ENCODE data around the gene SYNGR4. TPM values are rescaled to one million over a fixed set of nuclear protein-coding genes. Genes with fewer than 3 reads are reported as not detected.

Gene SYNGR4
- total RNA-seq, 1 donor from 2014 or later = not detected

- DNase-seq (ENCODE audit: low read depth in 2 of 2) = no peak
Observed at GRCh38 chr19:48341515-48342413, 22.4 kb upstream of the SYNGR4 start.

DNA sequence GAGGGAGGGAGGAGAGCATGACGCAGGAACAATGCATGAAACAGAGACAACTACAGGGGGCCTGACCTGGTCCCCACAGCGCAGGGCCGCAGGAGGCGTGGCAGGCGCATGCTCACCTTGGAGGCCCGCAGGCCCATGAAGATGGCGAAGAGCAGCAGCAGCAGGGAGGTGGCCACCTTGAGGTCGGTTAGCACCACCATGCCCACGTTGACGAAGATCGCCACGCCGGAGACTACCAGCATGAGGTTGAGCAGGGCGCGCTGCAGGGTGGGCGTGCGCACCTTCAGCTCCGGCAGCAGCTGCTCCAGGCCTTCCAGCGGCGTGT, 21.8 kb upstream of the SYNGR4 start:
- no peak for DNase-seq (ENCODE audit: low read depth in 2 of 2)

- DNase-seq (ENCODE audit: low read depth in 2 of 2) = peak in 1 of 2 donors; percentile 25
Observed at GRCh38 chr19:48342841-48343540, 21.2 kb upstream of the SYNGR4 start.

- no peak for DNase-seq (ENCODE audit: low read depth in 2 of 2)
Observed at GRCh38 chr19:48344892-48345291, 19.3 kb upstream of the SYNGR4 start.

- no peak for DNase-seq (ENCODE audit: low read depth in 2 of 2)
Observed at GRCh38 chr19:48346191-48346590, 18.0 kb upstream of the SYNGR4 start.

DNA sequence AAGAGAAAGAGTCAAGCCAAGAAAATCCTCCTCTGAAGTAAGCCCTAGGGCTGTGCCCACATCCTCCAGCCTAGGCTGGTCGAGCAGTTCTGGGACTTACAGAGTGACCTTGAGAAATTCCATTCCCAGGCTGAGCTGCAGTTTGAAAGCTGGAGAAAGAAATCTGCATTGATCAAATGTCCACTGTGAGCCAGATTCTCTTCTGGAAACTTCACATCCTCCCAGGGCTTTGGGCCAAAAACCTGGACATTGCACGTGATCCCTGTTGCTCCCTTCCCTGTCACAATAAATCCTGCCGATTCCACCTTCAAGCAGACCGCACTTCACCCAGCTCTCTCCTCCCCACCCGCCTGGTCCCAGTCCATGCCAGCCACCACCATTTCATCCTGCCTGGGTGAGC, 16.1 kb upstream of the SYNGR4 start:
- peak; percentile 26 to 86 for DNase-seq (ENCODE audit: low read depth in 2 of 2)

GRCh38 chr19:48348737-48349136, 15.4 kb upstream of the SYNGR4 start:
- DNase-seq (ENCODE audit: low read depth in 2 of 2) = no peak

DNA sequence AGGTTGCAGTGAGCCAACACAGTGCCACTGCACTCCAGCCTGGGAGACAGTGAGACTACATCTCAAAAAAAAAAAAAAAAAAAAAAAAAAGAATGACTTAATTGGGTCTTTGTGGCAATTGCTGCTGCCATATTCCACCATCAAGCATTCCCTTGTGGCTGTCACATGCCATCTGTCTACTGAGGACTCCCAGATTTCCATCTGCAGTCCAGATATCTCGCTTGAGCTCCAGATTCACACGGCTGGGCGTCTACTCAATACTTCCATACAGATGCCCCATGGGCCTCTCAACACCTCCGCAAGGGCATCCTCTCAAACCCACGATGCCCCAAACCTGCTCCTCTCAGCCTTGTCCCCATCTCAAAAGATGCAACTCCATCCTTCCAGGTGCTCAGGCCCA, 13.3 kb upstream of the SYNGR4 start:
- DNase-seq (ENCODE audit: low read depth in 2 of 2) = no peak

GRCh38 chr19:48351341-48351752, 12.8 kb upstream of the SYNGR4 start:
- peak; percentile 61 to 75 for DNase-seq (ENCODE audit: low read depth in 2 of 2)

DNA sequence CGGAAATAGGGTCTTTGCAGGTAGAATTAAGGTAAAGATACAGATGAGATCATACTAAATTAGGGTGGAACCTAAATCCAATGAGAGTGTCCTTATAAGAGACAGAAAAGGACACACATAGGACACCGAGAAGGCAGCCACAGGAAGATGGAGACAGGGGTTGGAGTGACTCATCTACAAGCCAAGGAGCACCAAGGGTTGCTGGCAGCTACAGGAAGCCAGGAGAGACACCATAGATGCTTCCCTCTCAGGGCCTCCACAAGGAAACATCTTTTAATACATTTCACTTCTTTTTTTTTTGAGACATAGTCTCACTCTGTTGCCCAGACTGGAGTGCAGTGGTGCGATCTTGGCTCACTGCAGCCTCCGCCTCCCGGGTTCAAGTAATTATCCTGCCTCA, 10.5 kb upstream of the SYNGR4 start:
- peak in 1 of 2 donors; percentile 19 for DNase-seq (ENCODE audit: low read depth in 2 of 2)

DNA sequence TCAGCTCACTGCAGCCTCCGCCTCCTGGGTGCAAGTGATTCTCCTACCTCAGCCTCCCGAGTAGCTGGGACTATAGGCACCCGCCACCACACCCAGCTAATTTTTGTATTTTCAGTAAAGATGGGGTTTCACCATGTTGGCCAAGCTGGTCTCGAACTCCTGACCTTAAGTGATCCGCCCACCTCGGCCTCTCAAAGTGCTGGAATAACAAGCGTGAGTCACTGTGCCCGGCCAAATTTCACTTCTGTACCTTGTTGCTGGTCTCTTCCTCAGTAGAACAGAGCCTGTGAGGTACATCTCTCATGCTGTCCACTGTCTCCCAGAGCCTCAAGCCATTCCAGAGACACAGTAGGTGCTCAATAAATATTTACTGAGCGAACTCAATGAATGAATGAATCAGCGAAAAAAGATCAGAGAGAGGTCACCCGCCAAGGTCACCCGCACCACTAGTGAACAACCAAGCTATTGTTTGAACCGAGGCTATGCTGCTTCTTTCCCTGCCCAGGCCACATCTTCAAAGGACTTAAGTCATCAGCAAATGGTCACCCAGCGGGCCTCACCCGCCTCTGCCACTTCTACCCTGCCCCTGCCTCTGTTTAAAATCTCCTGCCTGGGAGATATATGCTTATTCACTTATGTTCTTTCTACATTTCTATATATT, 9.7 kb upstream of the SYNGR4 start:
- DNase-seq (ENCODE audit: low read depth in 2 of 2) = no peak

DNA sequence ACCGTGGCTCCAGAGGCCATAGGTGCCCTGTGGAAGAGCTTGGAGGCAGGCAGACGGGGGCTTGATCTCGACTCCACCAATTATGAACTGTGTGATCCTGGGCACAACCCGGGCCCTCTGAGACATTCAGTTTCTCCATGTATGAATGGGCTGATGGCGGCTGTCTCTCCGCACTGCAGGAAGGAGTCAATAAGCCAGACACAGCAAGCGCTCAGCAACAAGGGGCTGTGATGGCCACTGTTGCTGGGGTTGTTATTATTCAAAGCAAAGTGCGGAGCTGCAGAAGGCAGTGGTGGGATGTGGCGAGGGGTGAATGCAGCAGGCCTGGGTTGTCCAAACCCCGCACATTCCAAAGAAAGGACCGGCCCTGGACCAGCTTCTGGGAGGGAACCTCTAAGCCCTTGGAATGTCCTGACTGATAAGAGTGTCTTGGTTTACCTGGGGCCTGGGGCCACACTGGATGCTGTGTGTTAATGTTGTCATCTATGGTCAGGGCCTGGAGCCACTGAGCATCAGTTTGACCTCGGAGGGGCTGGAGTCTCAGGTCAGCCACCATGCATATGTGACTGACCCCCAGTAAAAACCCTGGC, 8.7 kb upstream of the SYNGR4 start:
- DNase-seq (ENCODE audit: low read depth in 2 of 2) = no peak

DNA sequence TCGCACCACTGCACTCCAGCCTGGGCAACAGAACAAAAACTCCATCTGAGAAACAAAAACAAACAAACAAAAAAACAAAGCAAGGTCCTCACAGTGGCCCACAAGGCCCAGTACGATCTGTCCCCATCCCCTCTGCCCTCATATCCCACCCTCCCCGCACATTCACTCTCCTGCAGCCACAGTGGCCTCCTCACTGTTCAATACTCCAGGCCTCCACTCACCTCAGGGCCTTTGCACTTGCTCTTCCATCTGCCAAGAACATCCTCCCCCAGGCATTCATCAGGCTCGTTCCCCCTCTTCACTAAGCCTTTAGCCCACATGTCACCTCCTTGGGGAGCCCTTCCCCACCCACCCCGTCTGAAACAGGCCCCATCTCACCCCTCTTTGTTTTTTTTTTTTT, 5.0 kb upstream of the SYNGR4 start:
- DNase-seq (ENCODE audit: low read depth in 2 of 2) = no peak

- no peak for DNase-seq (ENCODE audit: low read depth in 2 of 2)
Observed at GRCh38 chr19:48361912-48362311, 2.3 kb upstream of the SYNGR4 start.

GRCh38 chr19:48362716-48363499, 1.3 kb upstream of the SYNGR4 start:
- DNase-seq (ENCODE audit: low read depth in 2 of 2) = peak; percentile 94

GRCh38 chr19:48363500-48363809, 712 bp upstream of the SYNGR4 start:
- no peak for DNase-seq (ENCODE audit: low read depth in 2 of 2)

DNA sequence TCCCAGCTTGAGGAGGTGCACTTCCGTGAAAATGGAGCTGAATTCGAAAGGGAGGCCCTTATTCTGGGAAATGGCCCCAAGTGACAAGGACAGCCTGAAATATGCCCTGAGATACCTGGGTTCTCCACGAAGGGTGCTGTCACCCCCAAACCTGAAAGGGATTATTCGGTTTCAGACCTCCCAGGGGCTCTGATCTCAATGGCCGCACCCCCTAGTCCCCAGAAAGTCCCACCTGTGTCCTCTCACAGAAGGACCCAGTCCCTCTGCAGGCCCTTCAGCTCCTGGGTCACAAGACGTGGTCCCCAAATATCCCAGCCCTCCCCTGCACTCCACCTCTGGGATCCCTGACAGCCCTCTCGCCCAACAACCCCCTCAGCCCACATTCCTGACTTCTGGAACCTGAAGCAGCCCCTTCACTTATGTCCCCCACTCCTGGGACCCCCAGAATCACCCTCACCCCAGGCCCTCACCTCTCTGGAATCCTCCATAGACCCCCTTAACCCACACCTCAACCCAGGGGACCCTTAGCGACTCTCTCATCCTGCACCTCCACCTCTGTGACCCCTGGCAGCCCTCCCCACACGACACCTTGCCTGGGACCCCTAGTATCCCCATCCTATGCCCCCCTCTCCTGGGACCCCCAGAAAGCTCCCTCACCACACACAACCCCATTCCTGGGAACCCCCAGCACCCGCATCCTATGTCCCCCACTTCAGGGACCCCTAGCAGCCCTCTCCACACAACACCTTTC, 606 bp downstream of the SYNGR4 start:
- DNase-seq (ENCODE audit: low read depth in 2 of 2) = no peak

GRCh38 chr19:48365602-48366001, 1.4 kb downstream of the SYNGR4 start:
- no peak for DNase-seq (ENCODE audit: low read depth in 2 of 2)

- DNase-seq (ENCODE audit: low read depth in 2 of 2) = no peak
Observed at GRCh38 chr19:48367855-48368254, 3.7 kb downstream of the SYNGR4 start.

GRCh38 chr19:48368936-48369335, 4.8 kb downstream of the SYNGR4 start:
- DNase-seq (ENCODE audit: low read depth in 2 of 2) = no peak

GRCh38 chr19:48370955-48371354, 6.8 kb downstream of the SYNGR4 start:
- DNase-seq (ENCODE audit: low read depth in 2 of 2) = no peak

Measured in lung microvascular endothelial cell (primary cell).